ENCODE results near the gene UBE3C.

DNA sequence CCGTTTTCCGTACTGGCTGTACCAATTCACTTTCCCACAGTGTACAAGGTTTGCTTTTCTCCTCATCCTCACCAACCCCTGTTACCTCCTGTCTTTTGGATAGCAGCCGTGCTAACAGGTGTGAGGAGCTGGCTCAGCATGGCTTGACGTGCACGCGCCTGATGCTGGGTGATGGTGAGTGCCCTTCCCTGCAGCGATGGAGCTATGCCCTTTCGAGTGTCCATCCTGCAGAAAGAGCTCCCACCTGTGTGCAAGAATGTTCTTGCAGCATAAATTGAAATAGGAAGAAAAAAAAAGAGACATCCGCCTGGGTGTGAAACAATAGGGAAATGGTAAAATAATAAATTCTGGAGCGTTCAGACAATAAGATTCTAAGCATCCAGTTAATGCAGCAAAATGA, 9.5 kb upstream of the UBE3C start:
- no peak for TF ChIP-seq GATA2 (IDR thresholded peaks at IDR 0.05; ENCODE audit: low read depth, low read length)
- no peak for TF ChIP-seq GATA3 (IDR thresholded peaks at IDR 0.05; ENCODE audit: low read depth, low read length)
